ENCODE measurements around the gene CENPB.
A peak's percentile ranks its signal among the peaks of the same experiment; 100 is the strongest.

Gene CENPB

DNA sequence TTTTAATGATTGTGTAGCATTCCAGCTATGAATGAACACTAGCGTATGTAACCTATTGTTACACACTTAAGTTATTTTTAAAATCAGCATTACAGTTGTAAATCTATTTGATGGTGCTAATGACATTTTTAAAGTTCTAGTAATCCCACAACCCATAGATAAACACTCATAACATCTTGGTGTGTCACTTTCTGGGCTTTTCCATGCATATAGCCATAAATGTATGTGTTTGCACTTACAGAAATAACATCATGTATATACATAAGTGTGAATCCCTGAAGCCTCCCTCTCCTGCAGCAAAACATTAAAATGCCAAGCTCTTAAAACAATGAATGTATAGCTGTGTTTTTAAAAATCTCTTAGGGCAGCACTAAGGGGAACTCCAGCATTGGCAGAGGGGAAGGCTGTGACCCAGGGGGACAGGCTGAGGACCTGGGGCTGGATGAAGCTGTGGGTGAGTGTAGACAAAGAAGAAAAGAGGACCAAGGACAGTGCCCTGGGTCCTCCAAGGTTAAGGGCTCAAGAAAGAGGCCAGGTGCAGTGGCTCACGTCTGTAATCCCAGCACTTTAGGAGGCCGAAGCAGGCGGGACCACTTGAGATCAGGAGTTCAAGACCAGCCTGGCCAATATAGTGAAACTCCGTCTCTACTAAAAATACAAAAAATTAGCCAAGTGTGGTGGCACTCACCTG lies 929 bp upstream of the CENPB start:
- DNase-seq, result no peak

DNA sequence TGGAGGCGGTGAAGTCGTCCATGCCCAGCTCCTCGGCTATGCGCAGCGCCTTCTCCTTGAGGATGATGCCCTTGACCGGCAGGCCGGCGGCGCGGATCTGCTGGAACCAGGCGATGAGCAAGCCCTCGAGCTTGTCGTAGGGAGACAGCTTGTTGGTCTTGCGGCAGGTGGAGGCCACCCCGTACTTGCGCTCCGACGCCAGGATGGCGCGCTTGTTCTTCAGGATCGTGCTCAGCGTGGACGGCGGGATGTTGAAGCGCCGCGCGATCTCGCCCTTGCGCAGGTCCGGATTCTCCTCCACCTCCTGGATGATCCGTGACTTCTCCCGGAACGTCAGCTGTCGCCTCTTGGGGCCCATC lies 435 bp downstream of the CENPB start:
- peak in 1 of 4 experiments; percentile 35 for DNase-seq

DNA sequence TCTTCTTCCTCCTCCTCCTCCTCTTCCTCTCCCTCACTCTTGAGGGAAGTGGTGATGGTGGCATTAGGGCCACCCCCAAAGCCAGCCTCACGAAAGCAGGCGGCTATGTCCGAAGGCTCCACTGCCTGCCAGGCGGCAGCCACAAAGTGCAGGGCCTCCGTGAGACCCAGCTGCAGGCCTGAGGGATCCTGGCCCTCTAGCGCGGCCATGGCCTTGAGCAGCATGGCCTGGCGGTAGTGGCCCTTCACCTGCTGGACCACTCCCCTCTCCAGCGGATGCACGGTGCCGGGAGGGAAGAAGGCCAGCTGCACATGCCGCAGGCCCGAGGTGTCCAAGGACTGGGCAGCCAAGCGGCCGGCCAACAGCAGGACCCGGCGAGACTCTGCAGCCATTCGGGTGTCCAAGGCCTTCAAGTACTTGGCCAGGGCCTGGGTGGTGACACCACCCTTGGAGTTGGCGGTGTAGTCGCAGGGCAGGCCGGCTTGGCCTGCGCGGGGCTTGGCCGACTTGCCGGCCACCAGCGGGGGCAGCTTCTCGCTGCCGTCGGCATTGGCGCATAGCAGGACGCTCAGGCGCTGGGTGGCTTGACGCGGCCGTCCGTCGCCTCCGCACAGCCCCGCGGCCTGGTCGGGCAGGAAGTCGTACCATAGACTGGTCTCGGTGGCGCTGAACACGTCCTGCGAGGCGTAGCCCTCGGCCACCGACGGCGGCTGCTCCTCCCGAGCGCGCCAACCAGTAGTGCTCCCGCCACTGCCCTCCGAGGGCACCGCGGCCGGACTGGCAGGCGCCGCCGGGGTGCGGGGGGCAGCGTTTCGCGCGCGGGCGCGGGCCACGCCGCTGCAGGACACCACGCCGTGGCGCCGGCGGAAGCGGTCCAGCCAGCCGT lies 1.1 kb downstream of the CENPB start:
- no peak for DNase-seq

DNA sequence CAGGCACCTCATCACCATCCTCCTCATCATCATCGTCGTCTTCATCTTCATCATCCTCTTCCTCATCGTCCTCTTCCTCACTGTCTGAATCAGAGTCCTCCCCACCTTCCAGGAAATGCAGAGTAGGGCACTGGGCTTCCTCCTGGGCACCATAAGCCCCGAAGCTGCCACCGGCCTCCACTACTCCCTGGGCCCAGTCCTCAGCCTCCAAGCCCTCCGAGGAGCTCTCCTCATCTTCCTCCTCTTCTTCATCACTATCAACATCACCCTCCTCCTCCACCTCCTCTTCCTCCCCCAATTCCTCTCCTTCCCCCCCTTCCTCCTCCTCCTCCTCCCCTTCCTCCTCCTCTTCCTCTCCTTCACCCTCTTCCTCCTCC lies 1.7 kb downstream of the CENPB start:
- DNase-seq, result no peak

DNA sequence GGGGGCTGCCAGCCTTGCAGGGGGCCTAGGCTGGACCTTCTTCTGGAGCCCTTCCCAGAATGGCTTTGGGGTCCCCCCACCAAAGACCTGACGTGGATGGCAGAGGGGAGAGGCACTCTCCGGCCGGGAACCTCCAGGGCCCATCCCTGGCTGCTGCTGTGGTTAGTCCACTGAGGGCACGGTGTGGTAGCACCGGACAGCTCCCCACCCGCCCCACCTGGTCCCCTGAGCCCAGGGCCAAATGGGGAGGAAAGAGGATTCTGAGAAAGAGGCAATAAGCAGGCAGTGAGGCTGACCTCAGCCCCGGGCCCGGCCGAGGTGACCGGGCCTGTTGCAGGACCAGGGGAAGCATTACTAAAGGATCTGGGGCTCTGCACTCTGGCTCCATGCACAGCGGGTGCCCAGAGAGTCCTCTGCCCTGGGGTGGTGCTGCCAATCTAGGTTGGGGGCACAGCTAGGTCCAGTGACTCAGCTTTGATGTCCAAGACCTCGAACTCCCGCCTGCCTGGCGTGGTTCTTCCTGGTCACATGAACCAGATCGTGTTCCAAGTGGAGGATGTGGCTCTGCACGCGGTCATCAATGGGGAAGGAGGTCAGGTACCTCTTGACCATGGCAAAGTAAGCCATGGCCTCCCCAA lies 2.2 kb downstream of the CENPB start:
- no peak for DNase-seq

DNA sequence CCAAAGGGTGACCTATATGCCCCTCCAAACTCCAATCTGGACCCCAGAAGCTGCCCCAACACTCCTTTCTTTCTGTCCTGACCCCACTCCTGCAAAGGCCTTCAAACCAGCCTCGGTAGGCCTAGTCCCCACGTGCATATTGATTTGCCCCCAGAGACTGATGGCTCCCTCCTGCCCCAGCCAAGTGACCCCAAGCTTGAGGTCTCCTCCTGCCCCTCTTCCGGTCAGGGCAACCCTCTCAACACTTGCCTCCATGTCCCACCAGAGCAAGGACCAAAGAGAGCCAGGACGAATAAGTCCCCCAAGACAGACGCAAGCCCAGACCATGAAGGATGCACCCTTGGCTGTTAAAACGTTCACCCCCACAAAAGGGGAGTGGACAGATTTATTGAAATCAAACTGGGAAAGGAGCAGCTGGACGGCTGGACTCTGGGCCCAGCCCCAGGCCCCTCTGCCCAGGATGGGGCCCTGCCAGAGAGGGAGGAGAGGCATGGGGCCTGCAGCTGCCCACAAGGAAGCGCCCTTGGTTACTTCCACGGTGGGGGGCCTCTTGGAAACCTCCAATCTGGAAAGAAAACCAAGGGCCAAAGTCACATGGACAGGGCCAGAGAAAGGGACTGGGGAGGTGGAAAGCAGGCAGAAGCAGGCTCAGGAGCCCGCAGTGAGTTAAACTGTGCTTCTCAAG lies 2.9 kb downstream of the CENPB start:
- DNase-seq, result no peak

DNA sequence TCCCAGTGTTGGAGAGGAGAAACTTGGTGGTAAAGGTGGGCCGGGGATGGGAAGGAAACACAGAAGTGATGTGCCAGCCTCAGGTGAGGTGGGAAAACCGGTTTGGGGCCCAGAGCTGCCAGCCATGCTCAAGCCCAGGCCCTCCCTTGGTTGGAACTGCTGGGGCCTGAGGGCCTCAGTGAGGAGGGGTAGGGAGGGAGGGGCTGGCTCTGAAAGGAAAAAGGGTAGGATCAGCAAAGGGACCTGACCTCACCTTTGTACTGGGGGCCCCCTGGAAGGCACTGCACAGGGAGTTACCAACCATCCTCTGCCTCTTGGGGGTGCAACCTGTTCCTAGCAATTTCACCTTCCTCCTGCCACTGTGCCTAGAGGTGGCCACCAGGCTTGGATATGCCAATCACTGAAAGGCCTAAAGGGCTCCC lies 3.5 kb downstream of the CENPB start:
- DNase-seq, result no peak

DNA sequence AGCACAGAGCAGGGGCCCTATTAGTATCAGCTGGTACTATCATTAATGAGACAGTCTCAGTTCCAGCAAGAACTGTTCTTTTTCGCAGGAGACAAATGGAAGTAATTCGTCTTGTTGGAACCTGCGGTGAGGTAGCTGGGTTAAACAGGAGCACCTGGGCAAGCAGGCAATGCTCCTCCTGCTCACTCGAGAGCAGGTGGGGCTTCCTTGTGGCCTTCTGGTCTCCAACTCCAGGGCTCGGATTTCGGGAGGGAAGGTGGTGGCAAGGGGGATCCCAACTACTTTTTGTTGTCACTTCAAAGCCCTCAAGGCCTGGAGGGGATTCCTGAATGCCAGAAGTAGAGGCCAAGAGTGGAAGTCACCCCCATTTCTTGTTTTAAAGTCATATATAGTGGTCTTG lies 3.9 kb downstream of the CENPB start:
- no peak for DNase-seq

DNA sequence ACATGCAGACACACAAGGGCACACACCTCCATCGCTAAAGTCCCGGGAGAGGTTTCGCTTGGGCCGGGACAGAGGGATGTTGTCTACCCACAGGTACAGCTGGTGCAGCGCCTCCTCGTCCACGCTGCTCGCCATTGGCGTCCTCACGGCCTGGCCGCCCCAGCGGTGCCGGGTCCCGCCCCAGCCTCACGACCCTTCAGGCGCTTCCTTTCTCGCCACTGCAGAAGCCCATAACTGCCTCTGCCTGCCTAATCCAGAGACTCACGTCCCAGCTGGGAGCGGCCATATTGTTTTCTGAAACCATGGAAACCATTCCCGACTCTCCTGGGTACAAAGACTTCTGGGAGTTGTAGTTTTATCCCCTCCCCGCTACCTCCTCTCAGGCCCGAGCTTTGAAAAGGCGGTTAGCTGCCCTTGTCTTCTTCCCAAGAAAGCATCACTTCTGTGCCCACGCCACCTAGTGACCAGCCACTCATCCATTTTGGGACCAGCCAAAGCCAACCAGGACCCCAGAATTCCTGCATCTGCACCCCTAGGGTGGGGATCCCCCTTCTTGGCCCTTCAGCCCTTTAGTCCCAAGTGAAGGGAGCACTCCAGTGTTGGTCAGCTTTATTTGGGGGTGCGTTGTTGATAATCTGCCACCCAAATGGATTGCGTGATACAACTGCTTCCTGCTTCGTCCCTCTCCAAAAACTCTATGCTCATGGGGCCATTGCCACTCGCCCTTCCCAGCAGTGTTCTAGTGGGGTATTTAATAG lies 5.2 kb downstream of the CENPB start, which contains the start of gene SPEF1:
Gene SPEF1, minus strand, starts transcription at position 296 of the 758 bp plus-strand sequence. Its CDS starts 161 bp downstream, at position 135.
- no peak for DNase-seq

DNA sequence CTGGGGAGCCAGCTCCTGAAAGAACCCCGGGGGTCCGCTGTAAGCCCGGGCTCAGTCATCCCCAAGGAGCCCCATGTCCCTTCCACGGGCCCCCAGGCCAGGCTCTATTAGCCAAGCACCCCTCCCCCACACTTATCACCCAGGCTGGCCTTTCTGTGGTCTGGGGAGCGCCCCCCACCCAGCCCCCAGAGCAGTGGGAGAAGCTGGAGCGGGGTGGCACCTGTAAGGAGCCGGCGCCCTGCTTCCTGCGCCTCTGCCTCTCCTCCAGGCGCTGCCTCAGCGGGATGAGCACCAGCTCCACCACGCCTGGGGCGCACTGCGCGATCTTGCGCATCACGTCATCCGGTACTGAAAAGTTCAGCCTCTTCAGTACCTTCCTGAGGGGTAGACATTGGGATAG lies 7.6 kb downstream of the CENPB start:
- no peak for DNase-seq

DNA sequence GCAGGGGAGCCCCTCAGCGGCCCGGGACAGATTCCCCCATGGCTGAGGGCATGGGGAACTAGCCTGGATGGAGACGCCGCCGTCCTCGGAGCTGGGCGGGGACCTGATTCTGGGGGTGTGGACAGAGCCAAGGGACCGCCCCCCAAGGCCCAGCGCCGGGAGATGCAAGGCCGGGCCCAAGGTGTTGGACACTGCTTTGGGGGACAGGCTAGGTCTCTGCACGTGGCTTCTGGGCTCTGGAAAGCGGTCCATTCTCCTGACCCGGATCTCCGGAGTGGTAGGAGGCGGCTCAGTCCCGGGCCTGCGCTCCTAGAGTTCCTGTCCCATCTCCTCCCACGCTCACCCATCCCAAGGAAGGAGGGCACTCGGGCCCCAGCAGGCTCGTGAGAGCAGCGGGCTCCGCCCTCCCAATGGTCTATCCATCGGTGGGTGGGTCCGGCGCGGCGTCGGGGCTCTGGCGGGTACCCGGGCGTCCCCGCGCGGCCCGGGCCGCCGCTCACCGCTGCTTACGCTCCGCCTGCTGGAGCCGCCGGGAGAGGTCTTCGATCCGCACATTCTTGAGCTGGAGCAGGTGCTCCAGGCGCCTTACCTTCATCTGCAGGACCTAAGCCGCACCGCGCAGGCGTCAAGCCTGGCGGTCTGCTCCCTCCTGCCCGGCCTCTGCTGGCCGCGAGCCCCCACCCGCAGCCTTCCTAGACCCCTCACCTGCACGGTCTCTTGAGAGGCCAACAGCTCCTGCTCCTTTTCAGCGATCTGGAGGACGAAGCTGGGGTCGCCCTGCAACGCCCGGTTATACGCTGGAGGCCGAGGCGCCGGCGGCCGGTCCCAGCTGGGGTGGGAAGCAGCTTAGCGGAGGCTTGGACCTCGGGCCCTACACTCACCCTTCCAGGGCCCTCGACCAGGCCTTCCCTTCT lies 8.6 kb downstream of the CENPB start:
- DNase-seq, result peak in 1 of 4 experiments; percentile 23

DNA sequence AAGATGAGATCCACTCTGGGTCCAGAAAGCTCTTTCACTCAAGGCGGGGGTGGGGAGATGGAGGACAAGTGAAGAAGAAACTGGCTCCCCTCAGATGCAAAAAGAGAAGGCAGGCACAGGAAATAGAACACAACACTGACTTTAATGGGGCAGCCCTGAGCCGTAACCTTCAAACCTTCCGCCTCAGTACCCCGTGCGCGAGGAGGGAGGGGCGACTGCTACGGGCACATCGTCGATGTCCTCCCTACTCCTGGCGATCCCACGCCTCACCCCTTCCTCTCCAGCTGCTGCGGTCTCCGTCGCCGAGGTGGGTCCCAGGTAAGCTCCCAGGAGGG lies 9.2 kb downstream of the CENPB start:
- no peak for DNase-seq

DNA sequence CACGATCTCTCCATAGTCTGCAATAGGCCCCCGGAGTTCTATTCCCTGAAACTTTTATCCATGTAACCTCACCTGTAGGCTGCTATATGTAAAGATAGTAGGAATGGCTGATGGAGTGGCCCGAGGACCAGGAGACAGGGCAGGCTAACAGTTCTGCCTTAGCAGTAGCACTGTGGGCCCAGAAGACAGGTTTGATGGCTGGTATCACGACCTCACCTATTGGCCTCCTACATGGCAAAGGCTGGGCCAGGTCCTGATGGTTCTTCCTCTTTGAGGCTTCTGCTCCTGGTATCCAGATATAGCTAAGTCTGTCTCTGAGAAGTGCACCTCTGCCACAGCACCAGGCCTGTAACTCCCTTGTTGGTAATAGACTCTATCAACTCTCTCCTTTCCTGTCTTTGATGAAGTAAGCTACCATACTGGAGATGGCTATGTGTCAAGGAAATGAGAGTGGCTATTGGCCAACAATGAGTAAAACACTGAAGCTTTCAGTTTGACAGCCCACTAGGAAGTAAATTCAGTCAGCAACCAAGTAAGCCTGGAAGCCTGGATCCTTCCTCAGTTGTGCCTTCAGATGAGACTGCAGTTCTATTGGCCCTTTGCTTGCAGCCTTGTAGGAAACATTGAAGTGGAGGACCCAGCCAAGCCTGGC lies 11.0 kb downstream of the CENPB start:
- no peak for DNase-seq

DNA sequence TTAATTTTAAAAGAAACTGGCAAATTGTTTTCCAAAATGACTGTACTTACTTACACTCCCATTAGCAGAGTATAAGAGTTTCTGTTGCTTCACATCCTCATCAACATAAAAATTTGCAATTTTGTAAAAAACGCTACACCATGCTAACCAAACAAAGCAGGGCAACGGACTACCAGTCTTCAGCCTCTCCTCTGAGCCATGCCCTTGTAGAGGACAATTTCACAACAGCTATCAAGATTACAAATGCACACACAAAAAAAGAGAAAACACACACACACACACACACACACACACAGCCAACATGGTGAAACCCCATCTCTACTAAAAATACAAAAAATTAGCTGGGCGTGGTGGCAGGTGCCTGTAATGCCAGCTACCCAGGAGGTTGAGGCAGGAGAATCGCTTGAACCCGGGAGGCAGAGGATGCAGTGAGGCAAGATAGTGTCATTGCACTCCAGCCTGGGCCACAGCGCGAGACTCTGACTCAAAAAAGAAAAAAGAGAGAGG lies 14.9 kb downstream of the CENPB start:
- no peak for DNase-seq

DNA sequence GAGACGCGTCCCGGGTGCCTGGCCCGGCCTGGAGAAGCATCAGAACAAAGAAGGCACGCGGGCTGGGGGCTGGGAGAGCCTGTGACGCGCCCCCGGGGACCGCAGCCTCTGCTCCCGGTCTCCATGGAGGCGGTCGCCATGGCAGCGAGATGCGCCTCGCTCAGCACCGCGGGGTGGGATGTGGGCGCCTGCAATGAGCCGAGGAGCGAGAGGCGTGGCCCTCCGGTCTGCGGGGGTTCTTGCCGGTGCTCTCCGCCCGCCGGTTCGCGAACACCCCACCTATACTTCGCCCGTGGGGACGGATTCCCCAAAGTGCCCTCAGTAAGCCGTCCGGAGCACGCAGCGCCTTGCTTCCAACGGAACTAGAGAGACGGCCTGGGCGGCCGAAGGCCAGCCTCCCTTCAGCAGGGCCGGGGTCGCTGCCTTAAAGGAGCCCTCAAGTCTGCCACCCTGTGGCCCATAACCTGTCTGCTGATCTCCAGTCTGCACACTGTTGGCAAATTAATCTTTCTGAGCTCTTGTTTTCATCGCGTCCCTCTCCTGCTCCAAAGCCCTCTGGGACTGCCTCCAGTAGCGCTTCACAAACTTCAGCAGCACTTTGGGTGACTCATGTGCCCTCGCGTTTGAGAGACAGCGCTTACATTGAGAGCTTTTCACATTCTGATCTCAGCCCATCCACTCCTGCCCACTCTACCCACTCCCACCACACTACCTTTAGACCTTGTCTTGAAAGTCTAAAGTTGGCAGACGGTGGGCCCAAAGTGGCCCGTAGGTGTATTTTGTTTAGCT lies 18.0 kb downstream of the CENPB start:
- peak; percentile 52 to 80 (median 65) for DNase-seq

DNA sequence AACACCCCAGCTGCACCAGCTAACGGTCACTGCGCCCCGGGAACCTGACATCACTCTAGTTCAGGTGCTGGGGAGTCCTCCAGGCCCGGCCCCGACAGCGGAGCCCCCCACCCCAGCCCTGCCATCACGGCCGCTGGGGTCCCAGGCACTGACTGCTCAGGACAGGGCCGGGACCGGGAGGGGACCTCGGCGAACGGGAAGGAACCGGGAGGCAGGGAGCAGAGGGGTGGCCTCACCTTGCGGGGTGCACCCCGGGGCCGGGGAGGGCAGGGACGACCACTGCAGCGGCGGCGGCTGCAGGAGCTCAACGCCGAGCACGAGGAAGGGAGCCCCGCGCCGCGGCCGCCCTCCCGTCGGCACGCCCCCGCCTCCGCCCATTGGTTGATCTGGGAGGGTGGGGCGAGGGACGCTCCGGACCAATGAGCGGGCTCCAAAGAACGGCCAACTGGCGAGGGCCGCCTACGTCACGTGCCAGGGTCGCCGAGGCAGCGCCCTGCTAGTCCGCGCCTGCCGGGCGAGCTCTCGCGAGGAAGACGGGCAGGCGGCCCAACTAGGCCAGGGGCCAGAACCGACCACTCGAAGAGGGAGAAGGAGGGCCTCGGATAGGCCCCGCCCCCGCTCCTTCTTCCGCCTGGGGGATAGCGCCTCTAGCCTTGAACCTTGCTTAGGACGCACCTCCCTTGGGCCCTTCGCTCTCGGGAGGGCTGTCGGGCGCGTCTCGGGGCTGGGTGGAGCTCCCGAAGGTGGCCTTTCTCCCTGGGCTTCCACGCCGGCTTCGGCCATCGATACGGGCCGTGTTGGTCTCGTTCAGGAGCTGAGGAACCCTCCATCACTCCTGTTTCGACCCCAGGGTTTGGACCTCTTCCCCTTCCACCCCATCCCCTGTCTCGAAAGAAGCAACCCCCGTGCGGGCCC lies 18.9 kb downstream of the CENPB start, which contains the start of gene ADISSP:
Gene ADISSP, minus strand, starts transcription at position 327 of the 915 bp plus-strand sequence. CDS start 7,653 bp downstream, outside the sequence.
- DNase-seq, result peak; percentile 79 to 93 (median 92)

DNA sequence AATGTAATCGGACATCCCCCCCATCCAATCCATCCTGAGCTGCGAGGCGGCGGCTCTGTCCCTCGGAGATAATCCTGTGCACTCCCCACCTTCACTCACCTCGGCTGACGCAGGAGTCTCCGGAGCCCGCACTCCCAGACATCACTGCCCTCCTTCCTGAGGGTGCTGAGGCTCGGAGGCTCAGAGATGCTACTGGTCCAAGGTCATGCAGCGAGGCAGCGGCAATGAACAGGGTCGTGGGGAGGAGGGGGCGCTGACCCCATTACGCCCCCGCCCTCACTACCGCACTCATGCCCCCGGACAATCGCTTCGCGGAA lies 19.5 kb downstream of the CENPB start:
- no peak for DNase-seq

DNA sequence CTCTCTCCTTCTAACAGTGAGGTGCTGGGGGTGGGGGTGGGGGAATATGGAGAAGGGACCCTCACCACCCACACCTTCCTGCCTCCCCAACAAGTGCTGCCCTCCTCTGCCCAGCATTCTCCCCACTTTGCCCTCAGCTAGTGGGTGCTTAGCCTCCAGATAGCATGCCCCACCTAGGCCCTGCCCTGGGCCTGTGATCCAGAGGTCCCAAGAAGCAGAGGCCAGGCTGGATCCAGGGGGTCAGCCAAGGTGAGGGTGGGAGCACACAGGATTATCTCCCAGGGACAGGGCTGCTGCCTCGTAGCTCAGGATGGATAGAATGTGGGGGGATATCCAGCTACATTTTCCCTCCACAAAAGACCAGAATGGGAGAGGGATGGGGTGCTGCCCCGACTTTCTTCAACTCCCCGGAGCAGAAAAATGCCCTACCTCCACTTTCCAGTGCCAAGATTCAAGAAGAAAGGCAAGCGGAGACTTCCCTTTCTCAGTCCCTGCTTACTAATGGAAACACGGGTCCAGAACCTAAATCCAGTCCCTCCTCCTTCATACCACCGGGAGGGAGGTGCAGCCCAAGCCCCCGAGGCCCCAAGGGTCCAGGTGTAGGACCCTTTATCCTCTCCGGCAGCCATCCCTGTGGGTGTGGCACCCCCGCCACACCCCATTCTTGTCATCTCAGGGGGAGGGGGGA lies 20.0 kb downstream of the CENPB start:
- DNase-seq, result no peak

Data from activated naive CD4-positive, alpha-beta T cell (primary cell).